HepG2 (cell line): ENCODE results near the gene GPX2. TPM values are rescaled to one million over a fixed set of nuclear protein-coding genes. Genes with fewer than 3 reads are reported as not detected.
A peak's percentile ranks its signal among the peaks of the same experiment; 100 is the strongest.

Experiments
- ATAC-seq: fragments of 200-7000 bp; cut with Tn5 transposase; 3 replicates; pipeline ENCODE4 v1.9.1; 2020; ENCODE audit warnings: mild to moderate bottlenecking, moderate library complexity
- BruUV-seq: library from RNA; stranded (reverse); fragments of 400-500 nt; replicated peaks from 2 replicates; lab custom pipeline; 2021; lab: Mats Ljungman, UMichigan
- CTCF ChIA-PET: fragments of 300-600 bp; formaldehyde crosslinking; extraction: SDS; loops from one replicate; lab custom pipeline; 2021; ENCODE audit warnings: low total read pairs, inconsistent platforms, low intra/inter-chr PET ratio; lab: Yijun Ruan, JAX
- POLR2A ChIA-PET: fragments of 350-600 bp; sonication (Branson Sonifier 250); formaldehyde crosslinking; loops from one replicate; lab custom pipeline; 2020; ENCODE audit warnings: antibody characterized with exemption, inconsistent platforms; lab: Yijun Ruan, JAX
- DNase-seq: peaks from one replicate; pipeline ENCODE4 v3.0.0-alpha.2; 2015; ENCODE audit warnings: low spot score
- FAIRE-seq: peaks from 3 replicates; lab custom pipeline; 2011; peaks lifted over from hg19 to GRCh38; lab: Jason Lieb, UNC
- H2AFZ ChIP-seq: one replicate; pipeline ENCODE4 v1.6.1; 2011; ENCODE audit warnings: low read length, inconsistent platforms
- H3K27ac ChIP-seq: fragments of 300-600 bp; 3 replicates; pipeline ENCODE4 v1.8.0; 2011; ENCODE audit warnings: mixed run types, mild to moderate bottlenecking, mixed read lengths, low read length, inconsistent platforms; ENCODE audit not compliant: insufficient read depth; ENCODE audit errors: extremely low read length
- H3K27me3 ChIP-seq, 2 experiments: fragments of 200-600 bp in 1 of 2; 2 replicates in 1 of 2; 3 replicates in 1 of 2; pipeline versions ENCODE4 v1.6.0 to v1.8.0; 2011; ENCODE audit warnings: low read length in 2 of 2, mild to moderate bottlenecking in 2 of 2, moderate library complexity in 2 of 2, inconsistent platforms in 1 of 2; ENCODE audit not compliant: insufficient read depth in 2 of 2, control insufficient read depth in 1 of 2
- H3K36me3 ChIP-seq, 2 experiments: fragments of 200-600 bp in 1 of 2; replicated peaks in 1 of 2; 2 replicates in 1 of 2; 3 replicates in 1 of 2; pipeline versions ENCODE4 v1.5.1 to v1.8.0; 2011; ENCODE audit warnings: low read length in 2 of 2, inconsistent platforms in 1 of 2; ENCODE audit not compliant: insufficient read depth in 2 of 2, control insufficient read depth in 1 of 2
- H3K4me1 ChIP-seq: 2 replicates; pipeline ENCODE4 v1.5.1; 2012; ENCODE audit warnings: low read length, inconsistent platforms; ENCODE audit not compliant: insufficient read depth
- H3K4me2 ChIP-seq: 2 replicates; pipeline ENCODE4 v1.6.0; 2011; ENCODE audit warnings: low read depth, low read length, inconsistent platforms
- H3K4me3 ChIP-seq, 3 experiments: fragments of 200-600 bp in 1 of 3; sonication (generic), shearing (Covaris generic) in 1 of 3; replicated peaks in 1 of 3; 2 replicates each; pipeline ENCODE4 v1.5.1; 2011 to 2016; ENCODE audit warnings: low read length in 3 of 3, inconsistent platforms in 2 of 3, low read depth in 2 of 3, mild to moderate bottlenecking in 2 of 3, control low read depth in 1 of 3, mixed read lengths in 1 of 3; ENCODE audit not compliant: insufficient read depth in 1 of 3
- H3K79me2 ChIP-seq: one replicate; pipeline ENCODE4 v1.6.1; 2011; ENCODE audit warnings: low read length, inconsistent platforms; ENCODE audit not compliant: insufficient read depth
- H3K9ac ChIP-seq: 2 replicates; pipeline ENCODE4 v1.6.0; 2011; ENCODE audit warnings: mild to moderate bottlenecking, low read depth, low read length, inconsistent platforms; ENCODE audit not compliant: insufficient read depth
- H3K9me3 ChIP-seq: 2 replicates; pipeline ENCODE4 v1.5.1; 2012; ENCODE audit warnings: mild to moderate bottlenecking, low read length
- H4K20me1 ChIP-seq: 2 replicates; pipeline ENCODE4 v1.6.0; 2011; ENCODE audit warnings: inconsistent platforms, mild to moderate bottlenecking, low read length, moderate library complexity; ENCODE audit not compliant: insufficient read depth
- ERF ChIP-seq: IDR thresholded peaks from 2 replicates; pipeline ENCODE4 v1.6.1; 2018; ENCODE audit warnings: missing biosample characterization, missing genetic modification reagents
- NCOR1 ChIP-seq: fragments of 200-600 bp; sonication (generic); IDR thresholded peaks from 2 replicates; pipeline ENCODE4 v1.7.0; 2017; ENCODE audit warnings: antibody characterized with exemption, low read length, borderline replicate concordance
- RAD21 ChIP-seq: fragments of 450-650 bp; formaldehyde crosslinking; IDR thresholded peaks from 2 replicates; pipeline ENCODE4 v1.5.0; 2020; ENCODE audit warnings: mild to moderate bottlenecking
- STAG1 ChIP-seq: sonication (generic); formaldehyde crosslinking; IDR thresholded peaks from 2 replicates; pipeline ENCODE4 v1.4.0; 2020; ENCODE audit warnings: missing genetic modification reagents
- TEAD3 ChIP-seq: optimal IDR thresholded peaks from 2 replicates; pipeline ENCODE3; 2016; ENCODE audit warnings: borderline replicate concordance
- ZNF510 ChIP-seq: sonication (generic); formaldehyde crosslinking; IDR thresholded peaks from 2 replicates; pipeline ENCODE4 v1.4.0; 2020; ENCODE audit warnings: low read depth, mild to moderate bottlenecking, missing genetic modification reagents
- ZNF652 ChIP-seq: IDR thresholded peaks from 2 replicates; pipeline ENCODE4 v1.6.1; 2016; ENCODE audit warnings: low read depth, borderline replicate concordance
- WGBS: methylation state at CpG from one replicate; pipeline ENCODE4 v1.1.6; 2017; ENCODE audit warnings: low lambda C conversion rate; 5-methylcytosine and 5-hydroxymethylcytosine counted together
- in situ Hi-C: cut with HindIII; loops from 2 replicates; pipeline ENCODE4 v1.10.0; 2017; ENCODE audit warnings: low pct_unique_long_range_greater_than_20kb; ENCODE audit not compliant: extremely low pct_ligation_motif_present
- intact Hi-C: fragments of 100-400 bp; cut with micrococcal nuclease; formaldehyde crosslinking; loops from one replicate; pipeline ENCODE4 v1.10.0; 2022; ENCODE audit not compliant: unreplicated experiment
- polyA plus RNA-seq, 8 experiments: library from polyadenylated mRNA; depleted of rRNA in 3 of 8; stranded (reverse) in 7 of 8; unstranded in 1 of 8; fragments of >200 nt; fragmentation: Illumina TruSeq in 4 of 8; extraction: Trizol in 4 of 8; gene quantifications; 2 replicates each; pipeline versions ENCODE4 v1.2.1 to v1.2.3, GENCODE V29; 2011 to 2016; ENCODE audit warnings: low read depth in 4 of 8, missing spikeins in 1 of 8, mixed read lengths in 1 of 8; ENCODE audit not compliant: insufficient read depth in 1 of 8
- total RNA-seq, 5 experiments: library from RNA; depleted of rRNA; stranded (reverse); fragments of >200 nt; fragmentation: Illumina TruSeq; extraction: Trizol; gene quantifications; 2 replicates each; pipeline ENCODE4 v1.2.3, GENCODE V29; 2016; ENCODE audit warnings: low read depth in 1 of 5
- TF ChIP-seq, protein P1 (sequence below): sonication (generic); formaldehyde crosslinking; IDR thresholded peaks from 2 replicates; pipeline ENCODE4 v1.4.0; 2020; ENCODE audit warnings: missing genetic modification reagents
- TF ChIP-seq, protein P2 (sequence below): sonication (generic); formaldehyde crosslinking; IDR thresholded peaks from 2 replicates; pipeline ENCODE4 v1.5.0; 2020; ENCODE audit warnings: mild to moderate bottlenecking, missing genetic modification reagents, moderate library complexity
- TF ChIP-seq, protein P3 (sequence below): sonication (generic); formaldehyde crosslinking; IDR thresholded peaks from 2 replicates; pipeline ENCODE4 v1.5.0; 2020; ENCODE audit warnings: missing genetic modification reagents, mild to moderate bottlenecking, borderline replicate concordance

Gene GPX2
- total and polyA plus RNA-seq, 2 of the 13 experiments (the other 11 are each of a cell fraction or from before 2014, with no cell fraction given), result 526 to 674 TPM

DNA sequence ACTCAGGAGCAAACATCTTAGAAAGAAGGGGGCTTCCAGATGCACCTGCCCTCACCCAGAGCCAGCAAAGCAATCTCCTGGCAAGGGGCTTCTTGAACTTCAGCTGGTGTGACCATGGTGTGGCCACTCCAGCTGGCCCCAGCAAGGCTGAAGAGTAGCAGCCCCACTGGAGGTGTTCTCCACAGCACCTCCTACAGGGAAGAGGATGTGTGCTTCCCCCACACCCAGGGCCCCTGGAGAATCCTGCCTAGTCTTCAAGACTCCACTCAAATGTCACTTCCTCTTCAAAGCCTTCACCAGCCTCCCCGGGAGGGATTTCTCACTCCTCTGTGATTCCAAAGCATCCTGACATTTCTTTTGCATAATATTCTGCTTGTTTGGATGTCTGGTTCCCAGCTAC, 21.1 kb upstream of the GPX2 start:
- H3K4me3 ChIP-seq, result no peak overlapping the region
- H3K79me2 ChIP-seq, result no peaks in the 10 kb centered on the region
- intact Hi-C loops, result no loop called here
- H3K36me3 ChIP-seq, result no peaks in the 10 kb centered on the region
- DNase-seq (no peak), FAIRE-seq (no peak), ATAC-seq (no peak)
- TF ChIP-seq, protein P1, sequence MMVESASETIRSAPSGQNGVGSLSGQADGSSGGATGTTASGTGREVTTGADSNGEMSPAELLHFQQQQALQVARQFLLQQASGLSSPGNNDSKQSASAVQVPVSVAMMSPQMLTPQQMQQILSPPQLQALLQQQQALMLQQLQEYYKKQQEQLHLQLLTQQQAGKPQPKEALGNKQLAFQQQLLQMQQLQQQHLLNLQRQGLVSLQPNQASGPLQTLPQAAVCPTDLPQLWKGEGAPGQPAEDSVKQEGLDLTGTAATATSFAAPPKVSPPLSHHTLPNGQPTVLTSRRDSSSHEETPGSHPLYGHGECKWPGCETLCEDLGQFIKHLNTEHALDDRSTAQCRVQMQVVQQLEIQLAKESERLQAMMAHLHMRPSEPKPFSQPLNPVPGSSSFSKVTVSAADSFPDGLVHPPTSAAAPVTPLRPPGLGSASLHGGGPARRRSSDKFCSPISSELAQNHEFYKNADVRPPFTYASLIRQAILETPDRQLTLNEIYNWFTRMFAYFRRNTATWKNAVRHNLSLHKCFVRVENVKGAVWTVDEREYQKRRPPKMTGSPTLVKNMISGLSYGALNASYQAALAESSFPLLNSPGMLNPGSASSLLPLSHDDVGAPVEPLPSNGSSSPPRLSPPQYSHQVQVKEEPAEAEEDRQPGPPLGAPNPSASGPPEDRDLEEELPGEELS (CRISPR knock-in tag), result no peak
- no peak for TF ChIP-seq ERF (CRISPR knock-in tag)
- TF ChIP-seq, protein P2, sequence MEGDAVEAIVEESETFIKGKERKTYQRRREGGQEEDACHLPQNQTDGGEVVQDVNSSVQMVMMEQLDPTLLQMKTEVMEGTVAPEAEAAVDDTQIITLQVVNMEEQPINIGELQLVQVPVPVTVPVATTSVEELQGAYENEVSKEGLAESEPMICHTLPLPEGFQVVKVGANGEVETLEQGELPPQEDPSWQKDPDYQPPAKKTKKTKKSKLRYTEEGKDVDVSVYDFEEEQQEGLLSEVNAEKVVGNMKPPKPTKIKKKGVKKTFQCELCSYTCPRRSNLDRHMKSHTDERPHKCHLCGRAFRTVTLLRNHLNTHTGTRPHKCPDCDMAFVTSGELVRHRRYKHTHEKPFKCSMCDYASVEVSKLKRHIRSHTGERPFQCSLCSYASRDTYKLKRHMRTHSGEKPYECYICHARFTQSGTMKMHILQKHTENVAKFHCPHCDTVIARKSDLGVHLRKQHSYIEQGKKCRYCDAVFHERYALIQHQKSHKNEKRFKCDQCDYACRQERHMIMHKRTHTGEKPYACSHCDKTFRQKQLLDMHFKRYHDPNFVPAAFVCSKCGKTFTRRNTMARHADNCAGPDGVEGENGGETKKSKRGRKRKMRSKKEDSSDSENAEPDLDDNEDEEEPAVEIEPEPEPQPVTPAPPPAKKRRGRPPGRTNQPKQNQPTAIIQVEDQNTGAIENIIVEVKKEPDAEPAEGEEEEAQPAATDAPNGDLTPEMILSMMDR, result 0 out of 2 replicates have a peak, but pooled peaks have one; percentile 4
- H3K4me2 ChIP-seq, result no peak overlapping the region
- no TSS peak for BruUV-seq
- 100% methylated on average over 1 of the region's 1 CpG for WGBS
- no peak overlapping the region for H2AFZ ChIP-seq
- H3K27me3 ChIP-seq, result no peaks in the 10 kb centered on the region
- ChIA-PET CTCF (no interaction called here), POLR2A (no interaction called here)
- no peaks in the 10 kb centered on the region for H3K9me3 ChIP-seq
- in situ Hi-C loops, result no loop called here
- H3K4me1 ChIP-seq, result peaks cover 5% of the 10 kb centered on the region; the same call in 1 of the 2 replicates
- H3K27ac ChIP-seq, result no peak overlapping the region
- no peak overlapping the region for H3K9ac ChIP-seq
- no peaks in the 10 kb centered on the region for H4K20me1 ChIP-seq

DNA sequence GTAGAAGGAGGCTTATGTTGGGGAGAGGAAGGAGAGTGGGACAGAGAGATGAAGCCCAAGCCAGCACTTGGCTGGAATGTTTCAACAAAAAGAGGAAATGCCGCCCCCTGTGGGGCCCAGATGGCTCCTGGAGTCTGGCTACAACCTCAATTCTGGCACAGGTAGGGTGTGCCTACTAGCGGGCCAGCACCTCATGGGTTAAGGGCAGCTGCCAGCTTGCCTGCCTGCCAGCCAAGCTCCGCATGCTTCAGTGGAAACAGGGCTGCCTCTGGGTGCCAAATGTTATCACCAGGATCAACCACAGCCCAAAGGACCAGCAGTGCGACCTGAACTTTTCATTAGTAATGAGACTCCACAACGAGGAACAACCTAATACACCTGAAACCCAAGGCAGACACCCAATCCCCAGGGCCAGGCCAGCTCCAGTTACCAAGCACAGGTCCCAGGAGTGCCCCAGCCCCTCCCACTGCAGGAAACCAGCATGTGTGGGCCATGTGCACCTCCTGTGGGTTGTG, 18.3 kb upstream of the GPX2 start:
- Histone ChIP-seq H3K9ac (no peak overlapping the region), H3K4me1 (peaks cover 7% of the 10 kb centered on the region), H3K4me3 (no peak overlapping the region), H3K9me3 (no peaks in the 10 kb centered on the region), H3K27me3 (no peaks in the 10 kb centered on the region), H3K27ac (no peak overlapping the region), H3K79me2 (no peaks in the 10 kb centered on the region), H3K36me3 (no peaks in the 10 kb centered on the region), H4K20me1 (no peaks in the 10 kb centered on the region), H3K4me2 (no peak overlapping the region), H2AFZ (no peak overlapping the region)
- DNase-seq, result no peak
- FAIRE-seq, result no peak
- intact Hi-C loops, result no loop called here
- ATAC-seq, result peak; percentile 79
- ChIA-PET POLR2A (interaction anchor here (1.5 kb wide), 1 partner anchor 18 kb away, joined by 3 read pairs; the partner anchor contains the start of gene GPX2), CTCF (no interaction called here)
- WGBS, result 85% methylated on average over 3 of the region's 5 CpGs
- no TSS peak for BruUV-seq
- in situ Hi-C loops, result no loop called here
- TF ChIP-seq NCOR1, result no peak
- TF ChIP-seq ZNF652 (CRISPR knock-in tag), result peak; percentile 78
- TF ChIP-seq TEAD3 (CRISPR knock-in tag), result peak; percentile 16
- no peak for TF ChIP-seq ZNF510 (CRISPR knock-in tag)
- TF ChIP-seq, protein P3, sequence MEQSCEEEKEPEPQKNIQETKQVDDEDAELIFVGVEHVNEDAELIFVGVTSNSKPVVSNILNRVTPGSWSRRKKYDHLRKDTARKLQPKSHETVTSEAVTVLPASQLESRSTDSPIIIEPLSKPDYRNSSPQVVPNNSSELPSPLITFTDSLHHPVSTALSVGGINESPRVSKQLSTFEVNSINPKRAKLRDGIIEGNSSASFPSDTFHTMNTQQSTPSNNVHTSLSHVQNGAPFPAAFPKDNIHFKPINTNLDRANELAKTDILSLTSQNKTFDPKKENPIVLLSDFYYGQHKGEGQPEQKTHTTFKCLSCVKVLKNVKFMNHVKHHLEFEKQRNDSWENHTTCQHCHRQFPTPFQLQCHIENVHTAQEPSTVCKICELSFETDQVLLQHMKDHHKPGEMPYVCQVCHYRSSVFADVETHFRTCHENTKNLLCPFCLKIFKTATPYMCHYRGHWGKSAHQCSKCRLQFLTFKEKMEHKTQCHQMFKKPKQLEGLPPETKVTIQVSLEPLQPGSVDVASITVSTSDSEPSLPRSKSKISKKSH (CRISPR knock-in tag), result no peak
- TF ChIP-seq STAG1 (CRISPR knock-in tag), result peak; percentile 33
- 0 out of 2 replicates have a peak, but pooled peaks have one; percentile 26 for TF ChIP-seq RAD21 (CRISPR knock-in tag)
